HepG2 (cell line): Measurements from ENCODE around the gene STN1. TPM values are rescaled to one million over a fixed set of nuclear protein-coding genes. Genes with fewer than 3 reads are reported as not detected.

Experiments
- ARNTL ChIP-seq: sonication (generic); formaldehyde crosslinking; IDR thresholded peaks from 2 replicates; pipeline ENCODE4 v1.4.0; 2020; ENCODE audit warnings: mild to moderate bottlenecking, missing genetic modification reagents
- EEA1 ChIP-seq: sonication (generic); formaldehyde crosslinking; IDR thresholded peaks from 2 replicates; pipeline ENCODE4 v1.5.1; 2020; ENCODE audit warnings: mild to moderate bottlenecking, missing genetic modification reagents, borderline replicate concordance
- FIP1L1 ChIP-seq: fragments of 200-400 bp; formaldehyde crosslinking; IDR thresholded peaks from 2 replicates; pipeline ENCODE4 v1.6.1; 2018; ENCODE audit warnings: low read depth, mild to moderate bottlenecking, low read length, moderate library complexity, borderline replicate concordance; ENCODE audit not compliant: insufficient read depth
- HNRNPK ChIP-seq: fragments of 200-400 bp; formaldehyde crosslinking; IDR thresholded peaks from 2 replicates; pipeline ENCODE4 v1.6.1; 2018; ENCODE audit warnings: low read length, low read depth, moderate library complexity, mild to moderate bottlenecking; ENCODE audit not compliant: poor library complexity, severe bottlenecking
- NONO ChIP-seq, 2 experiments: fragments of 450-650 bp in 1 of 2; sonication (generic) in 1 of 2; formaldehyde crosslinking in 1 of 2; IDR thresholded peaks in 1 of 2; conservative IDR thresholded peaks in 1 of 2; 2 replicates each; pipeline versions ENCODE4 v1.6.1 to v1.8.0; 2017 to 2022; ENCODE audit warnings: mild to moderate bottlenecking in 1 of 2, missing genetic modification reagents in 1 of 2, moderate library complexity in 1 of 2
- PCBP2 ChIP-seq: fragments of 200-400 bp; formaldehyde crosslinking; optimal IDR thresholded peaks from 2 replicates; pipeline ENCODE3; 2018; ENCODE audit warnings: low read length, low read depth; ENCODE audit not compliant: poor library complexity, severe bottlenecking
- POLR2AphosphoS5 ChIP-seq: IDR thresholded peaks from 2 replicates; pipeline ENCODE4 v1.6.1; 2012; ENCODE audit warnings: low read depth, low read length
- RFXAP ChIP-seq: sonication (generic); formaldehyde crosslinking; IDR thresholded peaks from 2 replicates; pipeline ENCODE4 v1.4.0; 2020; ENCODE audit warnings: missing genetic modification reagents, borderline replicate concordance
- SMAD3 ChIP-seq: sonication (generic); formaldehyde crosslinking; IDR thresholded peaks from 2 replicates; pipeline ENCODE4 v1.4.0; 2020; ENCODE audit warnings: missing genetic modification reagents
- SP1 ChIP-seq, 2 experiments: fragments of 450-650 bp in 1 of 2; sonication (generic) in 1 of 2; formaldehyde crosslinking in 1 of 2; IDR thresholded peaks; 2 replicates each; pipeline versions ENCODE4 v1.4.0 to v1.6.1; 2016 to 2020; ENCODE audit warnings: missing genetic modification reagents in 1 of 2
- TAF1 ChIP-seq: sonication (generic); formaldehyde crosslinking; IDR thresholded peaks from 2 replicates; pipeline ENCODE4 v1.4.0; 2020; ENCODE audit warnings: missing genetic modification reagents
- ZNF75D ChIP-seq: sonication (generic); formaldehyde crosslinking; IDR thresholded peaks from 2 replicates; pipeline ENCODE4 v1.8.1; 2023; ENCODE audit warnings: missing genetic modification reagents, mild to moderate bottlenecking, borderline replicate concordance
- polyA plus RNA-seq, 8 experiments: library from polyadenylated mRNA; depleted of rRNA in 3 of 8; stranded (reverse) in 7 of 8; unstranded in 1 of 8; fragments of >200 nt; fragmentation: Illumina TruSeq in 4 of 8; extraction: Trizol in 4 of 8; gene quantifications; 2 replicates each; pipeline versions ENCODE4 v1.2.1 to v1.2.3, GENCODE V29; 2011 to 2016; ENCODE audit warnings: low read depth in 4 of 8, missing spikeins in 1 of 8, mixed read lengths in 1 of 8; ENCODE audit not compliant: insufficient read depth in 1 of 8
- total RNA-seq, 5 experiments: library from RNA; depleted of rRNA; stranded (reverse); fragments of >200 nt; fragmentation: Illumina TruSeq; extraction: Trizol; gene quantifications; 2 replicates each; pipeline ENCODE4 v1.2.3, GENCODE V29; 2016; ENCODE audit warnings: low read depth in 1 of 5
- TF ChIP-seq, protein P1 (sequence below): sonication (generic); formaldehyde crosslinking; IDR thresholded peaks from 2 replicates; pipeline ENCODE4 v1.9.0; 2021; ENCODE audit warnings: missing genetic modification reagents, borderline replicate concordance
- TF ChIP-seq, protein P2 (sequence below): sonication (generic); formaldehyde crosslinking; IDR thresholded peaks from 2 replicates; pipeline ENCODE4 v1.4.0; 2020; ENCODE audit warnings: missing genetic modification reagents
- TF ChIP-seq, protein P3 (sequence below): sonication (generic); formaldehyde crosslinking; IDR thresholded peaks from 2 replicates; pipeline ENCODE4 v1.4.0; 2020; ENCODE audit warnings: missing genetic modification reagents
- TF ChIP-seq, protein P4 (sequence below): IDR thresholded peaks from 2 replicates; pipeline ENCODE4 v1.6.1; 2018; ENCODE audit warnings: missing genetic modification reagents
- TF ChIP-seq, protein P5 (sequence below): sonication (generic); formaldehyde crosslinking; IDR thresholded peaks from 2 replicates; pipeline ENCODE4 v1.4.0; 2020; ENCODE audit warnings: mild to moderate bottlenecking, missing genetic modification reagents

STN1 gene
- total and polyA plus RNA-seq, 2 of the 13 experiments (the other 11 are each of a cell fraction or from before 2014, with no cell fraction given): 17.6 to 22.7 TPM

DNA sequence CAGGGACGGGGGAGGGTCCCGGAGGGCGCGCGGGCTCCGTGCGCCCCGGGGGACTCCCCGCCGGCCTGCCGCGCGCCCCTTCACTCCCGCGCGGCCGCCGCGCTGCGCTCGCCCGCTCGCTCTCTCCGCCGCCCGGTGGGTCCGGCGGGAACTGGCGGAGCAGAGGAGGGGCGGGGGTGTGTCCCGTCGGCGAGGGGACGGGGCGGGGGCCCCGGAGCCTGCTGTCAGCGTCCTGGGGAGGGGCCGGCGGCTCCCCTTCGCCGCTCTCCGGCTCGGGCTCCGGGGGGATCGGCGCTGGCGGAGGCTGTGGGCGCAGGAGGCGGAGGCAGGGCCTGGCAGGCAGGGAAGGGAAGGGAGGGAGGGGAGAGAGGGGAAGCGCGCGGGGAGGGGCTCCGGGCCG, 62.6 kb downstream of the STN1 start, which contains the start of gene SH3PXD2A (continued):
- TF ChIP-seq, protein P1, sequence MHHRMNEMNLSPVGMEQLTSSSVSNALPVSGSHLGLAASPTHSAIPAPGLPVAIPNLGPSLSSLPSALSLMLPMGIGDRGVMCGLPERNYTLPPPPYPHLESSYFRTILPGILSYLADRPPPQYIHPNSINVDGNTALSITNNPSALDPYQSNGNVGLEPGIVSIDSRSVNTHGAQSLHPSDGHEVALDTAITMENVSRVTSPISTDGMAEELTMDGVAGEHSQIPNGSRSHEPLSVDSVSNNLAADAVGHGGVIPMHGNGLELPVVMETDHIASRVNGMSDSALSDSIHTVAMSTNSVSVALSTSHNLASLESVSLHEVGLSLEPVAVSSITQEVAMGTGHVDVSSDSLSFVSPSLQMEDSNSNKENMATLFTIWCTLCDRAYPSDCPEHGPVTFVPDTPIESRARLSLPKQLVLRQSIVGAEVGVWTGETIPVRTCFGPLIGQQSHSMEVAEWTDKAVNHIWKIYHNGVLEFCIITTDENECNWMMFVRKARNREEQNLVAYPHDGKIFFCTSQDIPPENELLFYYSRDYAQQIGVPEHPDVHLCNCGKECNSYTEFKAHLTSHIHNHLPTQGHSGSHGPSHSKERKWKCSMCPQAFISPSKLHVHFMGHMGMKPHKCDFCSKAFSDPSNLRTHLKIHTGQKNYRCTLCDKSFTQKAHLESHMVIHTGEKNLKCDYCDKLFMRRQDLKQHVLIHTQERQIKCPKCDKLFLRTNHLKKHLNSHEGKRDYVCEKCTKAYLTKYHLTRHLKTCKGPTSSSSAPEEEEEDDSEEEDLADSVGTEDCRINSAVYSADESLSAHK (CRISPR knock-in tag): no peak
- TF ChIP-seq HNRNPK (peak; percentile 57), EEA1 (no peak), PCBP2 (no peak), SMAD3 (CRISPR knock-in tag) (no peak), SP1 (IDR thresholded peaks at IDR 0.05) (no peak), SP1 (CRISPR knock-in tag; IDR thresholded peaks at IDR 0.05) (peak; percentile 32; the same call in 1 of the 2 replicates), NONO (IDR thresholded peaks at IDR 0.05) (no peak), NONO (CRISPR knock-in tag; conservative IDR thresholded peaks at IDR 0.05) (no peak; the same call in 1 of the 2 replicates), TAF1 (CRISPR knock-in tag) (no peak; the same call in 1 of the 2 replicates), ZNF75D (CRISPR knock-in tag) (no peak), FIP1L1 (no peak), RFXAP (CRISPR knock-in tag) (no peak), POLR2AphosphoS5 (no peak), ARNTL (no peak)
- TF ChIP-seq, protein P2, sequence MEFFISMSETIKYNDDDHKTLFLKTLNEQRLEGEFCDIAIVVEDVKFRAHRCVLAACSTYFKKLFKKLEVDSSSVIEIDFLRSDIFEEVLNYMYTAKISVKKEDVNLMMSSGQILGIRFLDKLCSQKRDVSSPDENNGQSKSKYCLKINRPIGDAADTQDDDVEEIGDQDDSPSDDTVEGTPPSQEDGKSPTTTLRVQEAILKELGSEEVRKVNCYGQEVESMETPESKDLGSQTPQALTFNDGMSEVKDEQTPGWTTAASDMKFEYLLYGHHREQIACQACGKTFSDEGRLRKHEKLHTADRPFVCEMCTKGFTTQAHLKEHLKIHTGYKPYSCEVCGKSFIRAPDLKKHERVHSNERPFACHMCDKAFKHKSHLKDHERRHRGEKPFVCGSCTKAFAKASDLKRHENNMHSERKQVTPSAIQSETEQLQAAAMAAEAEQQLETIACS (CRISPR knock-in tag): no peak
- TF ChIP-seq, protein P3, sequence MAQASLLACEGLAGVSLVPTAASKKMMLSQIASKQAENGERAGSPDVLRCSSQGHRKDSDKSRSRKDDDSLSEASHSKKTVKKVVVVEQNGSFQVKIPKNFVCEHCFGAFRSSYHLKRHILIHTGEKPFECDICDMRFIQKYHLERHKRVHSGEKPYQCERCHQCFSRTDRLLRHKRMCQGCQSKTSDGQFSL (CRISPR knock-in tag): no peak
- TF ChIP-seq, protein P4, sequence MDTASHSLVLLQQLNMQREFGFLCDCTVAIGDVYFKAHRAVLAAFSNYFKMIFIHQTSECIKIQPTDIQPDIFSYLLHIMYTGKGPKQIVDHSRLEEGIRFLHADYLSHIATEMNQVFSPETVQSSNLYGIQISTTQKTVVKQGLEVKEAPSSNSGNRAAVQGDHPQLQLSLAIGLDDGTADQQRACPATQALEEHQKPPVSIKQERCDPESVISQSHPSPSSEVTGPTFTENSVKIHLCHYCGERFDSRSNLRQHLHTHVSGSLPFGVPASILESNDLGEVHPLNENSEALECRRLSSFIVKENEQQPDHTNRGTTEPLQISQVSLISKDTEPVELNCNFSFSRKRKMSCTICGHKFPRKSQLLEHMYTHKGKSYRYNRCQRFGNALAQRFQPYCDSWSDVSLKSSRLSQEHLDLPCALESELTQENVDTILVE (CRISPR knock-in tag): no peak
- TF ChIP-seq, protein P5, sequence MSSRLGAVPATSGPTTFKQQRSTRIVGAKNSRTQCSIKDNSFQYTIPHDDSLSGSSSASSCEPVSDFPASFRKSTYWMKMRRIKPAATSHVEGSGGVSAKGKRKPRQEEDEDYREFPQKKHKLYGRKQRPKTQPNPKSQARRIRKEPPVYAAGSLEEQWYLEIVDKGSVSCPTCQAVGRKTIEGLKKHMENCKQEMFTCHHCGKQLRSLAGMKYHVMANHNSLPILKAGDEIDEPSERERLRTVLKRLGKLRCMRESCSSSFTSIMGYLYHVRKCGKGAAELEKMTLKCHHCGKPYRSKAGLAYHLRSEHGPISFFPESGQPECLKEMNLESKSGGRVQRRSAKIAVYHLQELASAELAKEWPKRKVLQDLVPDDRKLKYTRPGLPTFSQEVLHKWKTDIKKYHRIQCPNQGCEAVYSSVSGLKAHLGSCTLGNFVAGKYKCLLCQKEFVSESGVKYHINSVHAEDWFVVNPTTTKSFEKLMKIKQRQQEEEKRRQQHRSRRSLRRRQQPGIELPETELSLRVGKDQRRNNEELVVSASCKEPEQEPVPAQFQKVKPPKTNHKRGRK (CRISPR knock-in tag): no peak
